T-helper 2 cell treated with Interferon-gamma antibody and Interleukin-4, amounts not matched to agents 100 ng/mL and 5 ng/mL, for 36 hours (primary cell): ENCODE results near the gene PLAAT5. TPM values are rescaled to one million over a fixed set of nuclear protein-coding genes. Genes with fewer than 3 reads are reported as not detected.

Experiments
- total RNA-seq: library from RNA; stranded (reverse); gene quantifications from 2 replicates; pipeline ENCODE4 v1.2.3, GENCODE V29; 2022

The PLAAT5 gene
- total RNA-seq, 1 donor from 2014 or later = not detected

Other genes with a start within 250 kb of the PLAAT5 start
- not detected in 2 replicates for gene SLC22A25, start 247.6 kb downstream of the PLAAT5 start, total RNA-seq
- gene SLC22A9, start 121.4 kb downstream of the PLAAT5 start, total RNA-seq = not detected in 2 replicates
- 0.14 TPM in 2 replicates for gene LGALS12, start 14.9 kb upstream of the PLAAT5 start, total RNA-seq
- 105 and 109 TPM in 2 replicates for gene PLAAT4, start 45.6 kb upstream of the PLAAT5 start, total RNA-seq
- gene PLAAT2, start 72.2 kb upstream of the PLAAT5 start, total RNA-seq = not detected in 2 replicates
- 3.0 and 3.3 TPM in 2 replicates for gene PLAAT3, start 123.3 kb upstream of the PLAAT5 start, total RNA-seq
- gene ATL3, start 180.2 kb upstream of the PLAAT5 start, total RNA-seq = 40.5 and 40.8 TPM in 2 replicates
- gene RTN3, start 190.3 kb upstream of the PLAAT5 start, total RNA-seq = 68.2 and 68.5 TPM in 2 replicates